Heart left ventricle (tissue), 16 donors: ENCODE results near the gene GAREM1. TPM values are rescaled to one million over a fixed set of nuclear protein-coding genes. Genes with fewer than 3 reads are reported as not detected.
A peak's percentile ranks its signal among the peaks of the same experiment; 100 is the strongest.

Experiments used
- ATAC-seq, 4 donors: fragments of 200-7000 bp; cut with Tn5 transposase; one replicate each; pipeline ENCODE4 v1.9.1; 2020 to 2022; ENCODE audit warnings: moderate library complexity in 4 of 4, mild to moderate bottlenecking in 3 of 4, moderate number of reproducible peaks in 1 of 4
- DNase-seq, 5 donors: peaks; one replicate each; pipeline ENCODE4 v3.0.0-alpha.2; 2020
- H3K27ac ChIP-seq, 12 donors: fragments of 200-600 bp; sonication (generic) in 4 of 12; one replicate each; pipeline versions ENCODE4 v1.5.0 to v1.8.0; 2016 to 2022; ENCODE audit warnings: mild to moderate bottlenecking in 2 of 12
- H3K27me3 ChIP-seq, 9 donors: fragments of 200-600 bp; sonication (generic) in 2 of 9; one replicate each; pipeline versions ENCODE4 v1.5.1 to v1.8.0; 2016 to 2022; ENCODE audit warnings: mild to moderate bottlenecking in 3 of 9
- H3K36me3 ChIP-seq, 9 donors: fragments of 200-600 bp; sonication (generic) in 2 of 9; one replicate each; pipeline versions ENCODE4 v1.5.0 to v1.8.0; 2018 to 2022; ENCODE audit warnings: mild to moderate bottlenecking in 2 of 9
- H3K4me1 ChIP-seq, 12 donors: fragments of 200-600 bp; sonication (generic) in 4 of 12; one replicate each; pipeline versions ENCODE4 v1.5.0 to v1.8.0; 2016 to 2022; ENCODE audit warnings: mild to moderate bottlenecking in 3 of 12
- H3K4me3 ChIP-seq, 12 donors: fragments of 200-600 bp; sonication (generic) in 4 of 12; one replicate each; pipeline versions ENCODE4 v1.5.0 to v1.8.0; 2017 to 2022; ENCODE audit warnings: mild to moderate bottlenecking in 9 of 12, moderate library complexity in 4 of 12
- H3K9me3 ChIP-seq, 12 donors: fragments of 200-600 bp; sonication (generic) in 4 of 12; one replicate each; pipeline versions ENCODE4 v1.5.0 to v1.8.0; 2016 to 2022; ENCODE audit warnings: mild to moderate bottlenecking in 1 of 12
- CTCF ChIP-seq, 12 donors: fragments of 200-600 bp; sonication (generic) in 4 of 12; IDR thresholded peaks; one replicate each; pipeline versions ENCODE4 v1.5.0 to v1.8.0; 2018 to 2022; ENCODE audit warnings: antibody characterized with exemption in 12 of 12, mild to moderate bottlenecking in 5 of 12
- POLR2A ChIP-seq, 2 donors: fragments of 450-650 bp; IDR thresholded peaks; one replicate each; pipeline ENCODE4 v1.6.1; 2017; ENCODE audit warnings: antibody characterized with exemption in 2 of 2, mild to moderate bottlenecking in 2 of 2, moderate library complexity in 2 of 2
- WGBS, 4 donors: extraction: QIAGEN DNeasy Blood & Tissue Kit in 2 of 4; methylation state at CpG; one replicate each; pipeline versions ENCODE4 v1.1.5 to v1.1.7; 2013 to 2018; 5-methylcytosine and 5-hydroxymethylcytosine counted together
- intact Hi-C, 10 donors: fragments of 100-400 bp; cut with DNase I; formaldehyde crosslinking; loops; one replicate each; pipeline versions ENCODE4 v1.11.1 to v1.14.2; 2022
- polyA plus RNA-seq, 2 donors: library from polyadenylated mRNA; stranded (reverse); fragments of 200-250 nt; gene quantifications; one replicate each; pipeline ENCODE4 v1.2.3, GENCODE V29; 2013
- total RNA-seq, 9 donors: library from RNA; depleted of rRNA in 2 of 9; stranded (reverse); fragments of >200 nt in 2 of 9; fragmentation: NEBNext Ultra II Directional in 3 of 9; extraction: Animal tissue kit (Norgen Biotek cat#: 25700) in 3 of 9; gene quantifications; one replicate each; pipeline versions ENCODE4 v1.1.0 to v1.2.4, GENCODE V29; 2016 to 2023
- donor health status: ischemic (EF 13 %, LVEDD 7.1; RV severe dilation, severe dysfunction).
- donor health status: healthy with polysubstance abuse.
- donor health status: DM: no; HTN: yes; CAD: no.
- donor health status: DM: no; HTN: no; CAD: no.
- donor health status: ischemic (EF 25% LVEDD 6.9; RV normal size, moderate dysfunction).
- donor health status: ischemic (EF 25% LVEDD 5.7; RV mildly dilated, moderate dysfunction).
- donor health status: healthy.
- donor health status: DM: yes; HTN: yes; CAD: no.
- donor health status: ischemic (EF 35%, LVEDD 5.7; RV mildly dilated, moderate dysfunction).
- donor health status: nonischemic (EF 11% LVEDD 7.7; RV severe dilation, severe dysfunction).
- donor health status: DM: yes; HTN: yes; CAD: no.
- donor health status: PGD.
- donor health status: ischemic (EF 29% LVEDD 5.4; RV normal size, mild dysfunction).
- donor health status: nonischemic (EF 23%, LVEDD 6.1; RV moderate dilation, normal function).

The GAREM1 gene
- total and polyA plus RNA-seq, 11 donors, result 1.8 to 28.8 (median 13.0) TPM

GRCh38 chr18:32440518-32440917 is 30.2 kb downstream of the GAREM1 start:
- Histone ChIP-seq H3K4me3 (no peak overlapping the region), H3K36me3 (no peaks in the 10 kb centered on the region), H3K4me1 (peaks cover 0 to 69% (median 20%) of the 10 kb centered on the region in 12 donors), H3K9me3 (no peaks in the 10 kb centered on the region), H3K27me3 (no peaks in the 10 kb centered on the region), H3K27ac (no peak overlapping the region)
- no peak for DNase-seq
- 84 to 95% (median 89%) methylated on average over 4 of the region's 4 CpGs for WGBS, 4 donors
- ATAC-seq, result no peak
- intact Hi-C loops, result loop anchor here in 1 of 10 donors (10.0 kb wide), 1 partner anchor 146 kb away; no protein-coding TSS in a partner anchor
- TF ChIP-seq CTCF (IDR thresholded peaks at IDR 0.05) (no peak), POLR2A (IDR thresholded peaks at IDR 0.05) (no peak)

GRCh38 chr18:32439802-32440201 is 30.9 kb downstream of the GAREM1 start:
- Histone ChIP-seq H3K27me3 (no peaks in the 10 kb centered on the region), H3K36me3 (no peaks in the 10 kb centered on the region), H3K27ac (no peak overlapping the region), H3K4me3 (no peak overlapping the region), H3K9me3 (no peaks in the 10 kb centered on the region), H3K4me1 (peaks cover 0 to 76% (median 21%) of the 10 kb centered on the region in 12 donors)
- ATAC-seq (no peak), DNase-seq (peak in 1 of 5 donors; percentile 21)
- intact Hi-C loops, result loop anchor here in 1 of 10 donors (10.0 kb wide), 1 partner anchor 145 kb away; no protein-coding TSS in a partner anchor
- 83 to 94% (median 93%) methylated on average over 1 of the region's 1 CpG for WGBS, 4 donors
- TF ChIP-seq CTCF (IDR thresholded peaks at IDR 0.05) (peak in 4 of 12 donors; percentile 15 to 38 (median 22)), POLR2A (IDR thresholded peaks at IDR 0.05) (no peak)

- DNase-seq (no peak), ATAC-seq (no peak)
- Histone ChIP-seq H3K27ac (peak overlapping the region in 2 of 12 donors; percentile 62 to 70), H3K9me3 (no peaks in the 10 kb centered on the region), H3K27me3 (no peaks in the 10 kb centered on the region), H3K36me3 (no peaks in the 10 kb centered on the region), H3K4me1 (peaks cover 0 to 82% (median 24%) of the 10 kb centered on the region in 12 donors), H3K4me3 (no peak overlapping the region)
- TF ChIP-seq CTCF (IDR thresholded peaks at IDR 0.05) (no peak), POLR2A (IDR thresholded peaks at IDR 0.05) (no peak)
- intact Hi-C loops, result no loop called here
- 71 to 75% (median 73%) methylated on average over 2 of the region's 2 CpGs for WGBS, 4 donors
Observed at GRCh38 chr18:32439241-32439640, 31.4 kb downstream of the GAREM1 start.

GRCh38 chr18:32438173-32438572 is 32.5 kb downstream of the GAREM1 start:
- Histone ChIP-seq H3K27me3 (no peaks in the 10 kb centered on the region), H3K4me3 (no peak overlapping the region), H3K27ac (peak overlapping the region in 11 of 12 donors; percentile 12 to 70 (median 58)), H3K36me3 (no peaks in the 10 kb centered on the region), H3K9me3 (no peaks in the 10 kb centered on the region), H3K4me1 (peaks cover 0 to 86% (median 24%) of the 10 kb centered on the region in 12 donors)
- TF ChIP-seq CTCF (IDR thresholded peaks at IDR 0.05) (no peak), POLR2A (IDR thresholded peaks at IDR 0.05) (no peak)
- intact Hi-C loops, result no loop called here
- ATAC-seq, result peak; percentile 88 to 96 (median 92)
- WGBS, 4 donors, result 33 to 43% (median 36%) methylated on average over 8 of the region's 8 CpGs
- peak; percentile 65 to 91 (median 74) for DNase-seq
